HG03469 (cell line): ENCODE measurements around the gene GCNA.
"Not testable (repeated sequence)": the region's sequence is repeated elsewhere in the genome, so short reads cannot be mapped to it uniquely, and the experiment has no call there.

Experiments used
- ATAC-seq: cut with Tn5 transposase; IDR thresholded peaks from one replicate; pipeline ENCODE4 v1.9.1; 2021; ENCODE audit warnings: mild to moderate bottlenecking, moderate library complexity, moderate number of reproducible peaks; ENCODE audit not compliant: unreplicated experiment

GCNA gene

GRCh38 chrX:71637253-71637618 lies 59.0 kb downstream of the GCNA start:
- ATAC-seq = no peak

GRCh38 chrX:71637848-71638247 lies 59.6 kb downstream of the GCNA start:
- no peak for ATAC-seq

GRCh38 chrX:71638409-71638808 lies 60.2 kb downstream of the GCNA start:
- no peak for ATAC-seq

GRCh38 chrX:71640002-71640401 lies 61.8 kb downstream of the GCNA start:
- ATAC-seq = no peak

- not testable (repeated sequence) for ATAC-seq
Measured at GRCh38 chrX:71644406-71644805, 66.2 kb downstream of the GCNA start.

GRCh38 chrX:71650333-71650969 lies 72.2 kb downstream of the GCNA start:
- ATAC-seq = peak; percentile 46

GRCh38 chrX:71652405-71652804 lies 74.2 kb downstream of the GCNA start:
- no peak for ATAC-seq

- ATAC-seq = no peak
Measured at GRCh38 chrX:71653344-71653743, 75.1 kb downstream of the GCNA start.

GRCh38 chrX:71657267-71657666 lies 79.0 kb downstream of the GCNA start:
- no peak for ATAC-seq

- no peak for ATAC-seq
Measured at GRCh38 chrX:71659342-71659741, 81.1 kb downstream of the GCNA start.

- ATAC-seq = no peak
Measured at GRCh38 chrX:71659959-71660358, 81.7 kb downstream of the GCNA start.

- ATAC-seq = no peak
Measured at GRCh38 chrX:71660562-71661416, 82.6 kb downstream of the GCNA start.

GRCh38 chrX:71661919-71662318 lies 83.7 kb downstream of the GCNA start:
- no peak for ATAC-seq

GRCh38 chrX:71662654-71663053 lies 84.4 kb downstream of the GCNA start:
- ATAC-seq = not testable (repeated sequence)
